ENCODE data around the gene CTDSPL2. TPM values are rescaled to one million over a fixed set of nuclear protein-coding genes. Genes with fewer than 3 reads are reported as not detected.

CTDSPL2 gene
- total and polyA plus RNA-seq, 2 of the 8 experiments (the other 6 are each of a cell fraction or from before 2014, with no cell fraction given), result 25.2 to 64.7 TPM

- no peaks in the 10 kb centered on the region for H3K9me3 ChIP-seq (ENCODE audit: insufficient read depth in 2 of 2, low read depth in 1 of 2, low read length in 1 of 2)
- H3K4me1 ChIP-seq (replicated peaks in 1 of 4; ENCODE audit: control insufficient read depth in 3 of 4, insufficient read depth in 4 of 4, low read length in 3 of 4), result peaks cover 3 to 7% (median 5%) of the 10 kb centered on the region in 4 experiments; a peak in 5 of 7 replicates
- H3K36me3 ChIP-seq (ENCODE audit: control insufficient read depth in 2 of 4, insufficient read depth in 4 of 4, low read length in 3 of 4), result no peaks in the 10 kb centered on the region
- CTCF ChIA-PET (ENCODE audit: partially characterized antibody), result interaction anchor here (0.6 to 3.1 kb wide), 4 partner anchors 16 to 375 kb away, joined by 3 to 10 read pairs (median 3); no protein-coding TSS in a partner anchor
- H3K4ac ChIP-seq (replicated peaks; ENCODE audit: insufficient read length, low read depth, low read length), result no peak overlapping the region
- peaks cover 3% of the 10 kb centered on the region; the same call in 1 of the 2 replicates for H3K79me1 ChIP-seq (ENCODE audit: low read depth, low read length)
- no peak overlapping the region for H4K8ac ChIP-seq (ENCODE audit: extremely low read depth, insufficient read depth, low read length)
- 0 out of 2 replicates have a peak, but pooled peaks cover 4% of the 10 kb centered on the region for H3K23me2 ChIP-seq (ENCODE audit: low read depth, low read length)
- POLR2A ChIA-PET (ENCODE audit: partially characterized antibody), result interaction anchor here (1.6 to 5.3 kb wide), 3 partner anchors 11 to 153 kb away, joined by 3 to 32 read pairs (median 8); partner anchors contain the start of gene CTDSPL2
- DNase-seq (ENCODE audit: low read depth in 1 of 2, low spot score in 2 of 2) (peak in 1 of 2 experiments; percentile 48), FAIRE-seq (no peak)
- peak overlapping the region; percentile 19 for H2BK12ac ChIP-seq (ENCODE audit: low read depth, low read length)
- no peak overlapping the region for H4K91ac ChIP-seq (replicated peaks; ENCODE audit: insufficient read length, low read length)
- H3K18ac ChIP-seq (ENCODE audit: extremely low read depth, low read length), result no peak overlapping the region
- H2BK15ac ChIP-seq (ENCODE audit: low read length), result no peak overlapping the region
- TF ChIP-seq EZH2 (IDR thresholded peaks at IDR 0.05; ENCODE audit: low read depth, low read length, severe bottlenecking) (no peak), ASH2L (IDR thresholded peaks at IDR 0.05; ENCODE audit: low read length) (peak; percentile 45), RNF2 (IDR thresholded peaks at IDR 0.05; ENCODE audit: borderline replicate concordance, low read depth, low read length, missing control alignments, poor library complexity, severe bottlenecking) (no peak), RFX5 (IDR thresholded peaks at IDR 0.05; ENCODE audit: borderline replicate concordance, low read depth, low read length) (0 out of 2 replicates have a peak, but pooled peaks have one; percentile 11), TCF12 (IDR thresholded peaks at IDR 0.05; ENCODE audit: low read depth, low read length) (no peak), USF2 (IDR thresholded peaks at IDR 0.05; ENCODE audit: low read length) (no peak), POLR2AphosphoS5 (IDR thresholded peaks at IDR 0.05; ENCODE audit: low read depth, low read length) (no peak), CTBP2 (IDR thresholded peaks at IDR 0.05; ENCODE audit: borderline replicate concordance, insufficient read depth, insufficient read length, low read length) (no peak), JUND (IDR thresholded peaks at IDR 0.05; ENCODE audit: low read length) (no peak)
- H3K9ac ChIP-seq (replicated peaks in 1 of 4; ENCODE audit: extremely low read depth in 1 of 4, low read depth in 3 of 4, low read length in 3 of 4), result peak overlapping the region in 1 of 4 experiments; percentile 44; a peak in 2 of 7 replicates
- no peaks in the 10 kb centered on the region for H3K27me3 ChIP-seq (replicated peaks in 1 of 4; ENCODE audit: control insufficient read depth in 3 of 4, extremely low read depth in 1 of 4, insufficient read depth in 3 of 4, low read length in 3 of 4)
- H3K4me3 ChIP-seq (ENCODE audit: extremely low read depth in 1 of 4, insufficient read depth in 2 of 4, low read depth in 3 of 4, low read length in 4 of 4), result peak overlapping the region in 2 of 4 experiments; percentile 7 to 30; a peak in 4 of 8 replicates
- 44% methylated on average over 5 of the region's 5 CpGs; no CpG with 5 or more reads in 1 of the 2 experiments for WGBS, 2 experiments (ENCODE audit: extremely low coverage in 1 of 2, insufficient coverage in 1 of 2, insufficient read length in 1 of 2, insufficient replicate concordance in 2 of 2, low coverage in 1 of 2, low lambda C conversion rate in 2 of 2, missing lambda C conversion rate in 1 of 2)
- peaks cover 41 to 97% of the 10 kb centered on the region in 2 experiments for H3K79me2 ChIP-seq (ENCODE audit: control insufficient read depth in 1 of 2, insufficient read depth in 2 of 2, low read length in 2 of 2)
- H4K5ac ChIP-seq (ENCODE audit: insufficient read length, low read depth, low read length), result no peak overlapping the region
- H4K20me1 ChIP-seq (replicated peaks in 1 of 2; ENCODE audit: control insufficient read depth in 1 of 2, insufficient read depth in 2 of 2, low read length in 2 of 2), result peaks cover 16 to 20% of the 10 kb centered on the region in 2 experiments
- no peak overlapping the region for H3K23ac ChIP-seq (ENCODE audit: insufficient read length)
- H2BK120ac ChIP-seq (replicated peaks; ENCODE audit: low read depth, low read length), result no peak overlapping the region
- no peak overlapping the region for H3K27ac ChIP-seq (ENCODE audit: low read depth, low read length)
- no peak overlapping the region for H2AK5ac ChIP-seq (ENCODE audit: low read depth, low read length)
- no peak overlapping the region for H2AFZ ChIP-seq (ENCODE audit: low read length)
- no peak overlapping the region for H3K56ac ChIP-seq (replicated peaks; ENCODE audit: insufficient read length, low read depth, low read length)
- H3K4me2 ChIP-seq (ENCODE audit: insufficient read depth in 1 of 2, low read depth in 2 of 2, low read length in 2 of 2), result peak overlapping the region; percentile 37 to 68
- H3K14ac ChIP-seq (ENCODE audit: insufficient read length), result no peak overlapping the region
- peak overlapping the region; percentile 49; the same call in 1 of the 2 replicates for H2BK5ac ChIP-seq (ENCODE audit: low read depth, low read length)
- no peak overlapping the region for H2BK20ac ChIP-seq (ENCODE audit: low read length)
Observed at GRCh38 chr15:44441095-44441501, 13.7 kb downstream of the CTDSPL2 start.
